Measurements from ENCODE around the gene MZF1.

DNA sequence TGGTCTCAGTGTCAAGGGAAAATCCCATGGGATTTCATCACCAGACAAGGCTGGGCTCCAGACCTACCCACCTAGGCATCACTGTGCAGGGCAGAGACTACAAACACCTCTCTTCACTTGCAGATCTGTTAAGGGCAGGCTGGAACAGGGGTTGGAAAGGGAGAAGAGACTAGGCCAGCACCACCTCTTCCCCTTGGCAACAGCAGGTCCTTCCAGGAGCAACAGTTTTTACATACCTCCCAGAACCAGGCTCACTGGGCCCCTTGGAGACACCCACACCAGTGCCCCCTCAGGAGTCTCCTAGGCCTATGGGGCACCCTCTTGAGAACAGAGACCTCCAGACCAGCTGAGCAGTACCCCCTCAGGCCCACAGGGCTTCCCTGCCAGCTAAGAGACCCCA, 12.2 kb downstream of the MZF1 start:
- no peak for TF ChIP-seq POLR2A (IDR thresholded peaks at IDR 0.05)
- TF ChIP-seq CTCF (IDR thresholded peaks at IDR 0.05) = no peak
